ENCODE results near the gene KRT85. TPM values are rescaled to one million over a fixed set of nuclear protein-coding genes. Genes with fewer than 3 reads are reported as not detected.

Gene KRT85
- total RNA-seq, 1 donor from 2014 or later = not detected

GRCh38 chr12:52322069-52322468, 45.2 kb downstream of the KRT85 start:
- Histone ChIP-seq H3K36me3 (no peaks in the 10 kb centered on the region), H3K9me3 (ENCODE audit: low read depth) (no peaks in the 10 kb centered on the region), H4K20me1 (ENCODE audit: low read depth) (no peaks in the 10 kb centered on the region), H3K27ac (no peak overlapping the region), H3K4me2 (no peak overlapping the region), H3K79me2 (ENCODE audit: low read depth) (no peaks in the 10 kb centered on the region), H3K9ac (no peak overlapping the region), H3K4me3 (no peak overlapping the region), H3F3A (ENCODE audit: low read depth) (no peaks in the 10 kb centered on the region), H3K27me3 (no peaks in the 10 kb centered on the region), H2AFZ (replicated peaks) (no peak overlapping the region), H3K4me1 (peaks cover 6% of the 10 kb centered on the region)
- no peak for DNase-seq (ENCODE audit: low spot score)
- Mint-ChIP-seq H3K4me3 (no peak overlapping the region), H3K27me3 (ENCODE audit: insufficient read depth, low read depth) (peaks cover 8% of the 10 kb centered on the region), H3K27ac (no peak overlapping the region), H3K4me1 (no peaks in the 10 kb centered on the region), H3K36me3 (no peaks in the 10 kb centered on the region), H3K9me3 (no peaks in the 10 kb centered on the region)
- TF ChIP-seq EZH2 (IDR thresholded peaks at IDR 0.05) = no peak
- TF ChIP-seq, protein P1, sequence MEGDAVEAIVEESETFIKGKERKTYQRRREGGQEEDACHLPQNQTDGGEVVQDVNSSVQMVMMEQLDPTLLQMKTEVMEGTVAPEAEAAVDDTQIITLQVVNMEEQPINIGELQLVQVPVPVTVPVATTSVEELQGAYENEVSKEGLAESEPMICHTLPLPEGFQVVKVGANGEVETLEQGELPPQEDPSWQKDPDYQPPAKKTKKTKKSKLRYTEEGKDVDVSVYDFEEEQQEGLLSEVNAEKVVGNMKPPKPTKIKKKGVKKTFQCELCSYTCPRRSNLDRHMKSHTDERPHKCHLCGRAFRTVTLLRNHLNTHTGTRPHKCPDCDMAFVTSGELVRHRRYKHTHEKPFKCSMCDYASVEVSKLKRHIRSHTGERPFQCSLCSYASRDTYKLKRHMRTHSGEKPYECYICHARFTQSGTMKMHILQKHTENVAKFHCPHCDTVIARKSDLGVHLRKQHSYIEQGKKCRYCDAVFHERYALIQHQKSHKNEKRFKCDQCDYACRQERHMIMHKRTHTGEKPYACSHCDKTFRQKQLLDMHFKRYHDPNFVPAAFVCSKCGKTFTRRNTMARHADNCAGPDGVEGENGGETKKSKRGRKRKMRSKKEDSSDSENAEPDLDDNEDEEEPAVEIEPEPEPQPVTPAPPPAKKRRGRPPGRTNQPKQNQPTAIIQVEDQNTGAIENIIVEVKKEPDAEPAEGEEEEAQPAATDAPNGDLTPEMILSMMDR (IDR thresholded peaks at IDR 0.05) = no peak
- no peak for TF ChIP-seq EZH2phosphoT487 (IDR thresholded peaks at IDR 0.05)

DNA sequence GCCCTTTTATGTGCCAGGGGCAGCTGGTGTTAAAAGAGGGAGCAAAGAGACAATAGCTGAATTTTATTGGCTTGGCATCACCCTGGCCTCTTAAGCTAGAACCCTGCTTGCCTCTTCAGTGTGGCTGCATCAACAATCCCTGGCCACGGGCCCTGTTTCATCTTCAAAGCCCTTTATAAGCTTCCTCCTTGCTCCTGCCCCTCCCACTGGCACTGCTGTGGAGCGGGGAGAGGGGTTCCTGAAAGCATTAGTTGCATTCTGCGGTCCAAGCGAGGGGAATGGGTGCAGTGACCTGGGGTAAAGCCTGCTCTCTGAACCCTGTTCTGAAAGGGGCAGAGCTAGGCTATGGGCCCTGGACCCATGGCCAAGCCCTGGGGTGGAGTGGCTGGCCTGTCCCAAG, 45.9 kb downstream of the KRT85 start:
- no peaks in the 10 kb centered on the region for H3K9me3 Mint-ChIP-seq
- Histone ChIP-seq H2AFZ (replicated peaks) (no peak overlapping the region), H3K9ac (no peak overlapping the region), H3K9me3 (ENCODE audit: low read depth) (no peaks in the 10 kb centered on the region), H3K4me1 (peaks cover 6% of the 10 kb centered on the region), H3K27me3 (no peaks in the 10 kb centered on the region), H3K4me2 (no peak overlapping the region), H4K20me1 (ENCODE audit: low read depth) (no peaks in the 10 kb centered on the region), H3K79me2 (ENCODE audit: low read depth) (no peaks in the 10 kb centered on the region), H3K4me3 (no peak overlapping the region), H3F3A (ENCODE audit: low read depth) (no peaks in the 10 kb centered on the region), H3K36me3 (no peaks in the 10 kb centered on the region), H3K27ac (no peak overlapping the region)
- no peak overlapping the region for H3K27ac Mint-ChIP-seq
- TF ChIP-seq, protein P1 (IDR thresholded peaks at IDR 0.05) = no peak
- no peak for TF ChIP-seq EZH2 (IDR thresholded peaks at IDR 0.05)
- no peak for TF ChIP-seq EZH2phosphoT487 (IDR thresholded peaks at IDR 0.05)
- no peaks in the 10 kb centered on the region for H3K36me3 Mint-ChIP-seq
- DNase-seq (ENCODE audit: low spot score) = no peak
- peaks cover 8% of the 10 kb centered on the region for H3K27me3 Mint-ChIP-seq (ENCODE audit: insufficient read depth, low read depth)
- H3K4me1 Mint-ChIP-seq = no peaks in the 10 kb centered on the region
- no peak overlapping the region for H3K4me3 Mint-ChIP-seq

GRCh38 chr12:52320784-52321400, 46.4 kb downstream of the KRT85 start, which contains the start of gene KRT83:
Gene KRT83 (minus strand): TSS chr12:52321398. CDS start chr12:52321335, 63 bp downstream.
- DNase-seq (ENCODE audit: low spot score) = no peak
- H3K9me3 Mint-ChIP-seq = no peaks in the 10 kb centered on the region
- H3K9ac ChIP-seq = no peak within 1 kb of the TSS
- no peaks in the 10 kb centered on the region for H3F3A ChIP-seq (ENCODE audit: low read depth)
- no peak within 1 kb of the TSS for H3K4me2 ChIP-seq
- H3K36me3 ChIP-seq = no peaks in the 10 kb centered on the region
- peaks cover 6% of the 10 kb centered on the region for H3K4me1 ChIP-seq
- no peak within 1 kb of the TSS for H3K27ac Mint-ChIP-seq
- H3K9me3 ChIP-seq (ENCODE audit: low read depth) = no peaks in the 10 kb centered on the region
- H3K79me2 ChIP-seq (ENCODE audit: low read depth) = no peaks in the 10 kb centered on the region
- no peak within 1 kb of the TSS for H2AFZ ChIP-seq (replicated peaks)
- TF ChIP-seq EZH2phosphoT487 (IDR thresholded peaks at IDR 0.05) (no peak), EZH2 (IDR thresholded peaks at IDR 0.05) (no peak)
- TF ChIP-seq, protein P1 (IDR thresholded peaks at IDR 0.05) = no peak
- no peaks in the 10 kb centered on the region for H3K27me3 ChIP-seq
- H3K36me3 Mint-ChIP-seq = no peaks in the 10 kb centered on the region
- no peak within 1 kb of the TSS for H3K4me3 ChIP-seq
- H3K4me1 Mint-ChIP-seq = no peaks in the 10 kb centered on the region
- no peak within 1 kb of the TSS for H3K4me3 Mint-ChIP-seq
- H3K27me3 Mint-ChIP-seq (ENCODE audit: insufficient read depth, low read depth) = peaks cover 8% of the 10 kb centered on the region
- no peak within 1 kb of the TSS for H3K27ac ChIP-seq
- H4K20me1 ChIP-seq (ENCODE audit: low read depth) = no peaks in the 10 kb centered on the region

All from neural progenitor cell (in vitro differentiated cells).